MM.1S (cell line): ENCODE data around the gene WFDC12.
"Not testable (repeated sequence)": the region's sequence is repeated elsewhere in the genome, so short reads cannot be mapped to it uniquely, and the experiment has no call there.

Experiments
- DNase-seq: peaks from one replicate; pipeline ENCODE4 v3.0.0-alpha.2; 2015
- H2AFZ ChIP-seq: fragments of 300-600 bp; sonication (generic); 2 replicates; pipeline ENCODE4 v1.6.0; 2016; ENCODE audit warnings: antibody characterized with exemption, low read length
- H3F3A ChIP-seq: fragments of 300-600 bp; sonication (generic); 2 replicates; pipeline ENCODE4 v1.6.1; 2016; ENCODE audit warnings: mild to moderate bottlenecking, antibody characterized with exemption, low read length, moderate library complexity, mixed read lengths; ENCODE audit not compliant: insufficient read depth
- H3K27ac ChIP-seq: fragments of 300-600 bp; sonication (generic); 2 replicates; pipeline ENCODE4 v1.5.1; 2016; ENCODE audit warnings: mild to moderate bottlenecking, low read length
- H3K27me3 ChIP-seq: fragments of 300-600 bp; sonication (generic); replicated peaks from 2 replicates; pipeline ENCODE4 v1.6.0; 2016; ENCODE audit warnings: low read length; ENCODE audit not compliant: insufficient read depth
- H3K36me3 ChIP-seq: fragments of 300-600 bp; sonication (generic); replicated peaks from 2 replicates; pipeline ENCODE4 v1.6.1; 2016; ENCODE audit warnings: mild to moderate bottlenecking, low read length, mixed read lengths; ENCODE audit not compliant: insufficient read depth
- H3K4me1 ChIP-seq: fragments of 300-600 bp; sonication (generic); 2 replicates; pipeline ENCODE4 v1.6.1; 2016; ENCODE audit warnings: low read length, mixed read lengths
- H3K4me2 ChIP-seq: fragments of 300-600 bp; sonication (generic); 2 replicates; pipeline ENCODE4 v1.6.0; 2016; ENCODE audit warnings: low read depth, low read length
- H3K4me3 ChIP-seq: fragments of 300-600 bp; sonication (generic); 2 replicates; pipeline ENCODE4 v1.5.1; 2016; ENCODE audit warnings: low read length, mixed read lengths
- H3K79me2 ChIP-seq: fragments of 300-600 bp; sonication (generic); 2 replicates; pipeline ENCODE4 v1.6.1; 2016; ENCODE audit warnings: mixed run types, low read length, mixed read lengths
- H3K9ac ChIP-seq: fragments of 300-600 bp; sonication (generic); 2 replicates; pipeline ENCODE4 v1.6.1; 2016; ENCODE audit warnings: low read length, mixed read lengths
- H3K9me2 ChIP-seq: fragments of 300-600 bp; sonication (generic); replicated peaks from 2 replicates; pipeline ENCODE4 v1.6.1; 2016; ENCODE audit warnings: mild to moderate bottlenecking, low read length, mixed read lengths; ENCODE audit not compliant: insufficient read depth
- H3K9me3 ChIP-seq: fragments of 300-600 bp; sonication (generic); replicated peaks from 2 replicates; pipeline ENCODE4 v1.6.1; 2016; ENCODE audit warnings: mild to moderate bottlenecking, low read length, mixed read lengths; ENCODE audit not compliant: insufficient read depth
- H4K20me1 ChIP-seq: fragments of 300-600 bp; sonication (generic); 2 replicates; pipeline ENCODE4 v1.6.1; 2016; ENCODE audit warnings: mild to moderate bottlenecking, low read length, moderate library complexity, mixed read lengths; ENCODE audit not compliant: insufficient read depth
- EZH2 ChIP-seq: fragments of 300-600 bp; sonication (generic); optimal IDR thresholded peaks from 2 replicates; pipeline ENCODE3; 2017; ENCODE audit warnings: low read depth, mild to moderate bottlenecking, antibody characterized with exemption, low read length, mixed read lengths
- EZH2phosphoT487 ChIP-seq: fragments of 300-600 bp; sonication (generic); IDR thresholded peaks from 2 replicates; pipeline ENCODE4 v1.6.1; 2018; ENCODE audit warnings: antibody characterized with exemption, low read length
- TF ChIP-seq, protein P1 (sequence below): fragments of 300-600 bp; sonication (generic); IDR thresholded peaks from 2 replicates; pipeline ENCODE4 v1.5.1; 2016; ENCODE audit warnings: antibody characterized with exemption, low read length, mixed read lengths

WFDC12 gene

DNA sequence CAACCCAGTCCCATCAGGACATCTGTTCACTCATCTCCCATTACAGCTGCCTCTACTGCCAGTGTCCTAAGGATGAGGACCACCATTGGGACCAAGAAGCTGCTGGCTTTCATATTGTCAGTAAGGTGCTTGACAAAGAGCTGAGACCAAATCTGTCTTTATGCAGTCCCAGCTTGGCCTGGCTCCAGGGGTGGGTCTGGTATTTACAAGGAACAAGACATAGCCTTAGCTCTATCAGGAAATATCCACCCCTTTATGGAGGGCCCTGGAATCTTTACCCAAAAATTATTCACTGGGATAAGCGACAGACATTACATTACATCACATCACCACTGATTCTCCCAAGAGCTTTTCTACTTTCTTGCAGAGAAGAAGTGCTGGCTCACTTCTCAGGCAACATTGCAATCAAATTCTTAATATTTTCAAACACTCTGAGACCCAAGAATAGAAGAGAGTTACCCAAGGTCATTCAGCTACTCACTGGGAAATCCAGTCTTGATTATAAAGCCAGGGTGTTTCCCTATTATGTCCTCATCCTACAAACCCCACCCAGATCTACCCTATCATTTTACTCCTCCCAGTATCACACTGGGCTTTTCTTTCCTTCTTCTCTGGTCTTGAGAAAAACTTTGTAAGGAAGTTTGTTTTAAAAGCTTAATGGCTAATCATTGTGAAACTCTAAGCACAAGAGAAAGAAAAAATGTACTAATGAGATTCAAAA is 39.0 kb upstream of the WFDC12 start:
- Histone ChIP-seq H3K79me2 (no peaks in the 10 kb centered on the region), H3K9me3 (no peaks in the 10 kb centered on the region), H3K4me2 (no peak overlapping the region), H3K9ac (no peak overlapping the region), H3K9me2 (no peaks in the 10 kb centered on the region), H4K20me1 (no peaks in the 10 kb centered on the region), H3F3A (no peaks in the 10 kb centered on the region), H3K36me3 (no peaks in the 10 kb centered on the region), H3K27ac (no peak overlapping the region), H2AFZ (no peak overlapping the region), H3K27me3 (no peaks in the 10 kb centered on the region), H3K4me1 (no peaks in the 10 kb centered on the region), H3K4me3 (no peak overlapping the region)
- TF ChIP-seq, protein P1, sequence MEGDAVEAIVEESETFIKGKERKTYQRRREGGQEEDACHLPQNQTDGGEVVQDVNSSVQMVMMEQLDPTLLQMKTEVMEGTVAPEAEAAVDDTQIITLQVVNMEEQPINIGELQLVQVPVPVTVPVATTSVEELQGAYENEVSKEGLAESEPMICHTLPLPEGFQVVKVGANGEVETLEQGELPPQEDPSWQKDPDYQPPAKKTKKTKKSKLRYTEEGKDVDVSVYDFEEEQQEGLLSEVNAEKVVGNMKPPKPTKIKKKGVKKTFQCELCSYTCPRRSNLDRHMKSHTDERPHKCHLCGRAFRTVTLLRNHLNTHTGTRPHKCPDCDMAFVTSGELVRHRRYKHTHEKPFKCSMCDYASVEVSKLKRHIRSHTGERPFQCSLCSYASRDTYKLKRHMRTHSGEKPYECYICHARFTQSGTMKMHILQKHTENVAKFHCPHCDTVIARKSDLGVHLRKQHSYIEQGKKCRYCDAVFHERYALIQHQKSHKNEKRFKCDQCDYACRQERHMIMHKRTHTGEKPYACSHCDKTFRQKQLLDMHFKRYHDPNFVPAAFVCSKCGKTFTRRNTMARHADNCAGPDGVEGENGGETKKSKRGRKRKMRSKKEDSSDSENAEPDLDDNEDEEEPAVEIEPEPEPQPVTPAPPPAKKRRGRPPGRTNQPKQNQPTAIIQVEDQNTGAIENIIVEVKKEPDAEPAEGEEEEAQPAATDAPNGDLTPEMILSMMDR = no peak
- TF ChIP-seq EZH2 (no peak), EZH2phosphoT487 (no peak)
- no peak for DNase-seq

DNA sequence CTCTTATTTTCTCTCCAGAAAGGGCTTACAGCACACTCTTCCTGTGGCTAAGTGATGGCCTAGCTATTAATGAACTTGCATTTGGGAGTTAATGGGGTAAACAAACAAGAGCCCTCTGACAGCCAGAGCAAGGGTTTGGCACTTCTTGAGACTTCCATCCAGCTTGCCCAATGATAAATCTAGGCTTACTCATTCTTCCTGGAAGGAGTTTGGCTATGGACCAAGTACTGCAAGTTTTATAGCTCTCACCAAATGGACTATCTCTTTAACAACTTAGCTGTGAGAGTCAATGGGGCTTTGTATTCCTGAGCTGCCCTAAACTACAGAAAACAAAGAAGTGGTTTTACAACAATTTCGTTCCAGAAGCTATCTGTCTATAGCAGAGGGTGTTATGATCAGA is 33.7 kb upstream of the WFDC12 start:
- Histone ChIP-seq H3K4me1 (no peaks in the 10 kb centered on the region), H3K79me2 (no peaks in the 10 kb centered on the region), H3K4me3 (no peak overlapping the region), H3K4me2 (no peak overlapping the region), H4K20me1 (no peaks in the 10 kb centered on the region), H3F3A (no peaks in the 10 kb centered on the region), H3K27ac (no peak overlapping the region), H3K9me3 (no peaks in the 10 kb centered on the region), H3K27me3 (no peaks in the 10 kb centered on the region), H3K36me3 (no peaks in the 10 kb centered on the region), H3K9me2 (no peaks in the 10 kb centered on the region), H2AFZ (no peak overlapping the region), H3K9ac (no peak overlapping the region)
- TF ChIP-seq EZH2 (no peak), EZH2phosphoT487 (no peak)
- TF ChIP-seq, protein P1 = no peak
- DNase-seq = no peak

DNA sequence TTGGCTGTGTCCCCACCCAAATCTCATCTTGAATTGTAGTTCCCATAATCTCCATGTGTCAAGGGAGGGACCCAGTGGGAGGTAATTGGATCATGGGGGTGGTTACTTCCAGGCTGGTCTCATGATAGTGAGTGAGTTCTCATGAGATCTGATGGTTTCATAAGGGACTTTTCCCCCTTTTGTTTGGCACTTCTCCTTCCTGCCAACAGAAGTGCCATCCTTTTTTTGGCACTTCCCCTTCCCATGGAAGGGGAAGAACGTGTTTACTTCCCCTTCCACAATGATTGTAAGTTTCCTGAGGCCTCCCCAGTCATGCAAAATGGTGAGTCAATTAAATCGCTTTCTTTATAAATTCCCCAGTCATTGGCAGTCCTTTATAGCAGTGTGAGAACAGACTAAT is 32.4 kb upstream of the WFDC12 start:
- no peak overlapping the region for H3K27ac ChIP-seq
- no peak for DNase-seq
- no peak for TF ChIP-seq EZH2
- H3K9me3 ChIP-seq = no peaks in the 10 kb centered on the region
- no peaks in the 10 kb centered on the region for H3F3A ChIP-seq
- no peaks in the 10 kb centered on the region for H3K79me2 ChIP-seq
- no peaks in the 10 kb centered on the region for H4K20me1 ChIP-seq
- H2AFZ ChIP-seq = no peak overlapping the region
- no peaks in the 10 kb centered on the region for H3K4me1 ChIP-seq
- H3K9me2 ChIP-seq = no peaks in the 10 kb centered on the region
- no peaks in the 10 kb centered on the region for H3K36me3 ChIP-seq
- no peak overlapping the region for H3K4me3 ChIP-seq
- H3K9ac ChIP-seq = no peak overlapping the region
- no peak overlapping the region for H3K4me2 ChIP-seq
- H3K27me3 ChIP-seq = no peaks in the 10 kb centered on the region

DNA sequence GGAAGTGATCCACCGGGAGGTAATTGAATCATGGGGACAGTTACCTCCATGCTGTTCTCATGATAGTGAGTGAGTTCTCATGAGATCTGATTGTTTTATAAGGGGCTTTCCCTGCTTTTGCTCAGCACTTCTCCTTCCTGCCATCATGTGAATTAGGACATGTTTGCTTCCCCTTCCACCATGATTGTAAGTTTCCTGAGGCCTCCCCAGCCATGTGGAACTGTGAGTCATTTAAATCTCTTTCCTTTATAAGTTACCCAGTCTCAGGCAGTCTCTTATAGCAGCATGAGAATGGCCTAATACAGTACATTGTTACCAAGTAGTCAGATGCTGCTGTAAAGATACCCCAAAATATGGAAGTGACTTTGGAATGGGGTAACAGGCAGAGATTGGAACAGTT is 30.5 kb upstream of the WFDC12 start:
- DNase-seq, H3K4me3 ChIP-seq, H2AFZ ChIP-seq, H4K20me1 ChIP-seq, H3K36me3 ChIP-seq, H3K27me3 ChIP-seq, H3K4me1 ChIP-seq, H3K79me2 ChIP-seq, H3K27ac ChIP-seq, H3F3A ChIP-seq, H3K4me2 ChIP-seq, H3K9ac ChIP-seq, H3K9me2 ChIP-seq, H3K9me3 ChIP-seq: not testable (repeated sequence)
